Activated CD4-positive, alpha-beta T cell treated with anti-CD3 and anti-CD28 coated beads, Interleukin-2, amount 50 U/mL, for 24 hours (primary cell): ENCODE results near the gene TIMP2.

ENCODE experiments used
- DNase-seq, 2 donors: peaks; one replicate each; pipeline ENCODE4 v3.0.0-alpha.2; 2020; ENCODE audit warnings: low read depth in 1 of 2, low spot score in 1 of 2

Gene TIMP2

GRCh38 chr17:78840780-78841611 lies 84.2 kb downstream of the TIMP2 start, which contains the start of gene USP36:
TSS of gene USP36 (minus strand) at chr17:78840814. CDS start at chr17:78836363, 4,451 bp downstream.
- DNase-seq, result peak; percentile 100

GRCh38 chr17:78840530-78840779 lies 84.7 kb downstream of the TIMP2 start:
- no peak for DNase-seq

GRCh38 chr17:78839762-78840529 lies 85.2 kb downstream of the TIMP2 start:
- peak in 1 of 2 donors; percentile 32 for DNase-seq

GRCh38 chr17:78839235-78839761 lies 85.9 kb downstream of the TIMP2 start:
- no peak for DNase-seq

GRCh38 chr17:78838574-78839005 lies 86.6 kb downstream of the TIMP2 start:
- no peak for DNase-seq

GRCh38 chr17:78836420-78837021 lies 88.7 kb downstream of the TIMP2 start:
- DNase-seq, result no peak

- DNase-seq, result no peak
These were observed 90.6 kb downstream of the TIMP2 start for GRCh38 chr17:78834571-78834970.

GRCh38 chr17:78832541-78832810 lies 92.7 kb downstream of the TIMP2 start:
- no peak for DNase-seq

- no peak for DNase-seq
These were observed 93.3 kb downstream of the TIMP2 start for GRCh38 chr17:78831688-78832540.

- DNase-seq, result no peak
These were observed 95.7 kb downstream of the TIMP2 start for GRCh38 chr17:78829477-78829876.

- no peak for DNase-seq
These were observed 96.6 kb downstream of the TIMP2 start for GRCh38 chr17:78828470-78829185.

- no peak for DNase-seq
These were observed 98.2 kb downstream of the TIMP2 start for GRCh38 chr17:78826836-78827509.

- no peak for DNase-seq
These were observed 98.8 kb downstream of the TIMP2 start for GRCh38 chr17:78826421-78826820.

GRCh38 chr17:78825696-78826095 lies 99.5 kb downstream of the TIMP2 start:
- DNase-seq, result no peak

GRCh38 chr17:78824240-78824639 lies 100.9 kb downstream of the TIMP2 start:
- DNase-seq, result no peak

- DNase-seq, result no peak
These were observed 101.7 kb downstream of the TIMP2 start for GRCh38 chr17:78823282-78824046.

GRCh38 chr17:78822552-78822951 lies 102.6 kb downstream of the TIMP2 start:
- no peak for DNase-seq

- DNase-seq, result no peak
These were observed 103.2 kb downstream of the TIMP2 start for GRCh38 chr17:78821961-78822360.

GRCh38 chr17:78820841-78821240 lies 104.3 kb downstream of the TIMP2 start:
- DNase-seq, result no peak
